ENCODE measurements around the gene MRC2. TPM values are rescaled to one million over a fixed set of nuclear protein-coding genes. Genes with fewer than 3 reads are reported as not detected.
"Not testable (repeated sequence)": the region's sequence is repeated elsewhere in the genome, so short reads cannot be mapped to it uniquely, and the experiment has no call there.

MRC2 gene
- total RNA-seq, 1 experiment from 2014 or later, result 80.5 TPM

GRCh38 chr17:62599964-62600657, 27.4 kb upstream of the MRC2 start:
- no peak for DNase-seq
- Histone ChIP-seq H3K36me3 (replicated peaks; ENCODE audit: control insufficient read depth, insufficient read depth, low read length) (peaks cover 10% of the 10 kb centered on the region), H3K4me3 (ENCODE audit: insufficient read depth, low read depth, low read length) (no peak overlapping the region), H3K27me3 (ENCODE audit: control insufficient read depth, insufficient read depth, low read length) (no peaks in the 10 kb centered on the region)

GRCh38 chr17:62600805-62601204, 26.7 kb upstream of the MRC2 start:
- Histone ChIP-seq H3K4me3 (ENCODE audit: insufficient read depth, low read depth, low read length) (no peak overlapping the region), H3K36me3 (replicated peaks; ENCODE audit: control insufficient read depth, insufficient read depth, low read length) (peaks cover 10% of the 10 kb centered on the region), H3K27me3 (ENCODE audit: control insufficient read depth, insufficient read depth, low read length) (no peaks in the 10 kb centered on the region)
- DNase-seq, result no peak

GRCh38 chr17:62601471-62601870, 26.0 kb upstream of the MRC2 start:
- Histone ChIP-seq H3K36me3 (replicated peaks; ENCODE audit: control insufficient read depth, insufficient read depth, low read length) (peaks cover 9% of the 10 kb centered on the region), H3K4me3 (ENCODE audit: insufficient read depth, low read depth, low read length) (no peak overlapping the region), H3K27me3 (ENCODE audit: control insufficient read depth, insufficient read depth, low read length) (no peaks in the 10 kb centered on the region)
- DNase-seq, result no peak

- H3K4me3 ChIP-seq (ENCODE audit: insufficient read depth, low read depth, low read length); DNase-seq; H3K27me3 ChIP-seq (ENCODE audit: control insufficient read depth, insufficient read depth, low read length): not testable (repeated sequence)
- peaks cover 10% of the 10 kb centered on the region for H3K36me3 ChIP-seq (replicated peaks; ENCODE audit: control insufficient read depth, insufficient read depth, low read length)
Observed at GRCh38 chr17:62603783-62604182, 23.7 kb upstream of the MRC2 start.

- H3K36me3 ChIP-seq (replicated peaks; ENCODE audit: control insufficient read depth, insufficient read depth, low read length), result peaks cover 19% of the 10 kb centered on the region
- no peaks in the 10 kb centered on the region for H3K27me3 ChIP-seq (ENCODE audit: control insufficient read depth, insufficient read depth, low read length)
- no peak for DNase-seq
- H3K4me3 ChIP-seq (ENCODE audit: insufficient read depth, low read depth, low read length), result no peak overlapping the region
Observed at GRCh38 chr17:62605588-62605987, 21.9 kb upstream of the MRC2 start.

GRCh38 chr17:62611292-62611691, 16.2 kb upstream of the MRC2 start:
- peaks cover 21% of the 10 kb centered on the region for H3K36me3 ChIP-seq (replicated peaks; ENCODE audit: control insufficient read depth, insufficient read depth, low read length)
- H3K4me3 ChIP-seq (ENCODE audit: insufficient read depth, low read depth, low read length), result no peak overlapping the region
- DNase-seq, result no peak
- no peaks in the 10 kb centered on the region for H3K27me3 ChIP-seq (ENCODE audit: control insufficient read depth, insufficient read depth, low read length)

- peaks cover 17% of the 10 kb centered on the region for H3K36me3 ChIP-seq (replicated peaks; ENCODE audit: control insufficient read depth, insufficient read depth, low read length)
- no peak for DNase-seq
- H3K4me3 ChIP-seq (ENCODE audit: insufficient read depth, low read depth, low read length), result no peak overlapping the region
- H3K27me3 ChIP-seq (ENCODE audit: control insufficient read depth, insufficient read depth, low read length), result no peaks in the 10 kb centered on the region
Observed at GRCh38 chr17:62611728-62612127, 15.7 kb upstream of the MRC2 start.

- peaks cover 17% of the 10 kb centered on the region for H3K36me3 ChIP-seq (replicated peaks; ENCODE audit: control insufficient read depth, insufficient read depth, low read length)
- H3K27me3 ChIP-seq (ENCODE audit: control insufficient read depth, insufficient read depth, low read length); DNase-seq; H3K4me3 ChIP-seq (ENCODE audit: insufficient read depth, low read depth, low read length): not testable (repeated sequence)
Observed at GRCh38 chr17:62612289-62612688, 15.2 kb upstream of the MRC2 start.

GRCh38 chr17:62613095-62613494, 14.4 kb upstream of the MRC2 start:
- not testable (repeated sequence) for H3K27me3 ChIP-seq (ENCODE audit: control insufficient read depth, insufficient read depth, low read length); DNase-seq; H3K4me3 ChIP-seq (ENCODE audit: insufficient read depth, low read depth, low read length)
- H3K36me3 ChIP-seq (replicated peaks; ENCODE audit: control insufficient read depth, insufficient read depth, low read length), result peaks cover 17% of the 10 kb centered on the region

- DNase-seq, result no peak
- Histone ChIP-seq H3K4me3 (ENCODE audit: insufficient read depth, low read depth, low read length) (no peak overlapping the region), H3K27me3 (ENCODE audit: control insufficient read depth, insufficient read depth, low read length) (no peaks in the 10 kb centered on the region), H3K36me3 (replicated peaks; ENCODE audit: control insufficient read depth, insufficient read depth, low read length) (peaks cover 15% of the 10 kb centered on the region)
Observed at GRCh38 chr17:62614142-62614541, 13.3 kb upstream of the MRC2 start.

- Histone ChIP-seq H3K4me3 (ENCODE audit: insufficient read depth, low read depth, low read length) (no peak overlapping the region), H3K36me3 (replicated peaks; ENCODE audit: control insufficient read depth, insufficient read depth, low read length) (peaks cover 8% of the 10 kb centered on the region), H3K27me3 (ENCODE audit: control insufficient read depth, insufficient read depth, low read length) (no peaks in the 10 kb centered on the region)
- no peak for DNase-seq
Observed at GRCh38 chr17:62615503-62615902, 12.0 kb upstream of the MRC2 start.

- H3K27me3 ChIP-seq (ENCODE audit: control insufficient read depth, insufficient read depth, low read length), result no peaks in the 10 kb centered on the region
- H3K4me3 ChIP-seq (ENCODE audit: insufficient read depth, low read depth, low read length), result no peak overlapping the region
- peaks cover 2% of the 10 kb centered on the region for H3K36me3 ChIP-seq (replicated peaks; ENCODE audit: control insufficient read depth, insufficient read depth, low read length)
- peak; percentile 86 for DNase-seq
Observed at GRCh38 chr17:62616993-62617893, 10.2 kb upstream of the MRC2 start.

- H3K4me3 ChIP-seq (ENCODE audit: insufficient read depth, low read depth, low read length), result no peak overlapping the region
- H3K36me3 ChIP-seq (replicated peaks; ENCODE audit: control insufficient read depth, insufficient read depth, low read length), result peaks cover 1% of the 10 kb centered on the region; the same call in 1 of the 2 replicates
- DNase-seq, result peak; percentile 18
- H3K27me3 ChIP-seq (ENCODE audit: control insufficient read depth, insufficient read depth, low read length), result no peaks in the 10 kb centered on the region
Observed at GRCh38 chr17:62617894-62618472, 9.5 kb upstream of the MRC2 start.

- H3K27me3 ChIP-seq (ENCODE audit: control insufficient read depth, insufficient read depth, low read length), result no peaks in the 10 kb centered on the region
- peak; percentile 22 for DNase-seq
- H3K4me3 ChIP-seq (ENCODE audit: insufficient read depth, low read depth, low read length), result no peak overlapping the region
- H3K36me3 ChIP-seq (replicated peaks; ENCODE audit: control insufficient read depth, insufficient read depth, low read length), result peaks cover 1% of the 10 kb centered on the region; the same call in 1 of the 2 replicates
Observed at GRCh38 chr17:62618647-62619416, 8.6 kb upstream of the MRC2 start.

Data from H7 (cell line).